NCI-H82 (cell line): Measurements from ENCODE around the gene FAM81B.
"Not testable (repeated sequence)": the region's sequence is repeated elsewhere in the genome, so short reads cannot be mapped to it uniquely, and the experiment has no call there.

Experiments
- DNase-seq: peaks from one replicate; lab custom pipeline; 2025; lab: John Stamatoyannopoulos, UW

Gene FAM81B

GRCh38 chr5:95390812-95391492, at the start of gene FAM81B:
Gene FAM81B (plus strand): TSS chr5:95391366. CDS start chr5:95391390, 24 bp downstream.
- DNase-seq: peak; percentile 3

GRCh38 chr5:95341444-95341843, 49.7 kb upstream of the FAM81B start:
- DNase-seq: not testable (repeated sequence)

GRCh38 chr5:95347506-95348120, 43.6 kb upstream of the FAM81B start:
- DNase-seq: no peak

GRCh38 chr5:95350631-95351030, 40.5 kb upstream of the FAM81B start:
- no peak for DNase-seq

GRCh38 chr5:95352691-95353090, 38.5 kb upstream of the FAM81B start:
- DNase-seq: no peak

- no peak for DNase-seq
Measured at GRCh38 chr5:95358320-95358719, 32.8 kb upstream of the FAM81B start.

- DNase-seq: no peak
Measured at GRCh38 chr5:95358848-95359247, 32.3 kb upstream of the FAM81B start.

GRCh38 chr5:95360667-95361066, 30.5 kb upstream of the FAM81B start:
- not testable (repeated sequence) for DNase-seq

GRCh38 chr5:95365302-95366095, 25.7 kb upstream of the FAM81B start:
- DNase-seq: no peak

- no peak for DNase-seq
Measured at GRCh38 chr5:95369782-95370181, 21.4 kb upstream of the FAM81B start.

- no peak for DNase-seq
Measured at GRCh38 chr5:95374061-95374460, 17.1 kb upstream of the FAM81B start.

GRCh38 chr5:95375591-95375990, 15.6 kb upstream of the FAM81B start:
- no peak for DNase-seq

- DNase-seq: no peak
Measured at GRCh38 chr5:95379133-95379532, 12.0 kb upstream of the FAM81B start.

- no peak for DNase-seq
Measured at GRCh38 chr5:95380103-95380628, 11.0 kb upstream of the FAM81B start.

GRCh38 chr5:95382801-95383200, 8.4 kb upstream of the FAM81B start:
- peak; percentile 13 for DNase-seq

GRCh38 chr5:95384485-95385213, 6.5 kb upstream of the FAM81B start:
- DNase-seq: no peak

GRCh38 chr5:95385334-95385733, 5.8 kb upstream of the FAM81B start:
- no peak for DNase-seq

- not testable (repeated sequence) for DNase-seq
Measured at GRCh38 chr5:95391965-95392364, 799 bp downstream of the FAM81B start.

- no peak for DNase-seq
Measured at GRCh38 chr5:95392593-95393182, 1.5 kb downstream of the FAM81B start.

- no peak for DNase-seq
Measured at GRCh38 chr5:95393279-95393678, 2.1 kb downstream of the FAM81B start.

GRCh38 chr5:95398989-95399388, 7.8 kb downstream of the FAM81B start:
- no peak for DNase-seq

GRCh38 chr5:95401626-95402025, 10.5 kb downstream of the FAM81B start:
- DNase-seq: no peak
